GM18502 (cell line): ENCODE data around the gene VDR.
"Not testable (repeated sequence)": the region's sequence is repeated elsewhere in the genome, so short reads cannot be mapped to it uniquely, and the experiment has no call there.

Source experiments
- ATAC-seq: cut with Tn5 transposase; IDR thresholded peaks from one replicate; pipeline ENCODE4 v1.9.1; 2021; ENCODE audit warnings: mild to moderate bottlenecking; ENCODE audit not compliant: unreplicated experiment, poor library complexity

VDR gene

DNA sequence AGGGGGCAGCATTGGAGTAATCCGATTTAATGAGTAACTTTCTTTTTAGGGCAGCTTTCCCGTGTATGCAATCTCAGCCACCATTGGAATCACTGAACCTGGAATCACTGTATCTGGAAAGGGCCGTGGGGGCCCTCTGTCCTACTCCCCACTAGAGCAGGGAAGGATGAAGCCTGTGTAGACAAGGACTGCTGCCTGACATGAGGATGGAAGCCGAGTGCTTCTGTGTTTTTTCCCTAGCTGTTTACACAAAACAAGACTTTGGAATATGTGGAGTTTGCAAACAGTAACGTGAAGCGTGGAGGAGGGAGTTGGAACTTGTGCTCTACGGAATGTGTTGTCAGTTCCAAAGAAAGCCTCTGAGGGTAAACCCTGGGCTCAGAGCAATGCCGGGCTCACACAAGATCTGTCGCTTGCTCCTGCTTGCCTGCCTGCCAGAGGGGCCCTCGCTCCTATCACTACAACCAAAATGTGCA is 52.7 kb downstream of the VDR start:
- ATAC-seq, result no peak

DNA sequence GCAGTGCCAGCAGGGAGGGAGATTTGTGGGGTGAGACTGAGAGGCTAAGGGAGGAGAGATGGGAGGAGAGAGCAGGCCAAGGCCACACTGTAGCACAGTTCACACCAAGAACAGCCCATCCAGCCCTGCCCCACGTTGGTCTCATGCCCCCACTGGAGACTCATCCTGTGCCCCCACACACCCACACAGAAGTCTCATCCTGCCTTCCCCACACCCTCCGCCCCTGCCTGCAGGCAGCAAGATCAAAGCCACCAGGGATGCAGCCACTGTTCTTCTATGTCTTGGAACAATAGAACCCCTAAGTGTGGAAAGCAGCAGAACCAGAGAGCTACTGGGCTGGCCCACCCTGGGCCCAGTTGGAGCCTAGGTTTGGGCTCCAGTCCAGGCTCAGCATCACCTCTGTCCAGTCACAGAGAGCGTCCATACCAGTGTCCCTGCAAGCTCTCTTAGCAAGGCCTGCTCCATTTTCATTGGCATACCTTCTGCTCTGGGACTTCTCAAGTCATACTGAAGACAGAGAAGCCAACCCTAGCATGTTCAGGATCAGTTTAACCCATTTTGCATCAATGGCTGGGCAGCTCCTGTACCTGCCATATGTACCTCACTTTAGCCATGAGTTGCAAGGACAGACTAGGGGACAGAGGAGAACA is 53.4 kb downstream of the VDR start:
- no peak for ATAC-seq

DNA sequence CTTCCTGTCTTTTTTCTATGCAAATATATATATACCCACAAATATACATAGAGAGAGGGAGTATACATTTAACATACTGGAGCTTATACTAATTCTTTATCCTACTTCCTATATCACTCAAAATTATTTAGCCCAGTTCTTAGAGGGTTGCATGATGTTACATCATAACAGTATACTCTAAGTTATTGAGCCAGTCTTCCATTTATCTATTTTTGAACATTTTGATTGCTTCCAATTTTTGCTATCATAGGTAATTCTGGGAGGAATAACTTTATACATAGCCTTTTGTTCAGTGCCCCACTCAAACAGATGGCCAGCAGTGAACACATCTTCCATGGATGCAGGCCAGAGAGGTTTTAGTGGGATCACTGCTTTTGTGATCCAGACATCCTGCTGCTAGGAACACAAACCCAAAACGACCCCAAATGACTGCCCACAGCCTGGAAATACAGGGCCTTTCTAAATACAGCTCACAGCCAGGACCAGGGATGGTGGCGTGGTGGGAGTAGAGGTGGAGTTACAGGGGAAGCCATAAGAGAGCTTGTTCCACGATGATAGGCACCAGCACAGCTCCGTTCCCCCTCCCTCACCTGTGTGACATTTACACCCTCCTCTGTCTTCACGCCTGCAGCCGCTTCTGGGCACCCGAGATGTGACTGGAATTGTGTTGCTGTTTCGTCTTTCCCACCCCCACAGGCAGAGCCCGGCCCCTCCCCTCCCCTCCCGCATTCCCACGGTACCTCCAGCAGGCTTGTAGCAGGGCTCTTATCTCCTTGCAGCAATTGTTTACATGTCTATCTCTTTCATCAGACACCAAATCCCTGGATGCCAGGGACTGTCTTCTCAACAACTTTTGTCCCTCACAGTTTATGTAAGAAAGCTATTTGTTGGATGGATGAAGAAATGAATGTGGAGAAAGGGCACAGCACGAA is 54.4 kb downstream of the VDR start:
- no peak for ATAC-seq

DNA sequence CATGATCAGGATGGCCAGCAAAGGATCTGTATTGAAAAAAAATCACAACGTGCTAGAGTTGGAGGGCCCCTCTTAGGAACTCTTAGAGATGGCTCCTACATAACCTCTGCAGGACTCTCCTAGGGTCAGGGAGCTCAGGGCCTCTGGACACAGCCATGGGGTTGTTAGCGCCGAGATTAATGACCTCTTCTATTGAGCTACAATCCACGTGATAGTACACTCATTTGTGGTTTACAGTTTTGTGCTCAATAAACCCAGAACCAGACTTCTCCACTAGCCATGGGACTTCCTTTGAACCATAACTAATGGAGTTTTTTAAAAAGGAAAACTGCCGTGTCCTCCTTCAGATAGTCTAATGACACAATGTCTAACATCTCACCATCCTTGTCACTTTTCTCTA is 55.5 kb downstream of the VDR start:
- no peak for ATAC-seq

DNA sequence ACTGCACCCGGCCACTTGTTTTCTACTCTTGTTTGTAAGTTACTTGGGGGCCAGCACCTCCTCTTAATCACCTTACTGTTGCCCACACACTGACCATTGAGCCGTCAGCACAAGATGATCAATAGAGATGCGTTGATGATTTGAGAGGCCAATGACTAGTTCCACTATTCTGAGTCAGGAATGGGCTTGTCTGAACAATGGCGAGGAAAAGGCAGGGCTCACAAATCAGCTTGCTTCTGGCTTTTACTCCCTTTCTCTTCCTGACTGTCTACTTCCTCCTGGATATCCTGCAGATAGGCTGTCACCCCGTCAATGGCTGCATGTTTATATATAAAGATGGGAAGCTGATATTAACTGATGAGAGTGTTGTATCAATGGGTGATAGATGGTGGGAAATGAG is 55.9 kb downstream of the VDR start:
- no peak for ATAC-seq

DNA sequence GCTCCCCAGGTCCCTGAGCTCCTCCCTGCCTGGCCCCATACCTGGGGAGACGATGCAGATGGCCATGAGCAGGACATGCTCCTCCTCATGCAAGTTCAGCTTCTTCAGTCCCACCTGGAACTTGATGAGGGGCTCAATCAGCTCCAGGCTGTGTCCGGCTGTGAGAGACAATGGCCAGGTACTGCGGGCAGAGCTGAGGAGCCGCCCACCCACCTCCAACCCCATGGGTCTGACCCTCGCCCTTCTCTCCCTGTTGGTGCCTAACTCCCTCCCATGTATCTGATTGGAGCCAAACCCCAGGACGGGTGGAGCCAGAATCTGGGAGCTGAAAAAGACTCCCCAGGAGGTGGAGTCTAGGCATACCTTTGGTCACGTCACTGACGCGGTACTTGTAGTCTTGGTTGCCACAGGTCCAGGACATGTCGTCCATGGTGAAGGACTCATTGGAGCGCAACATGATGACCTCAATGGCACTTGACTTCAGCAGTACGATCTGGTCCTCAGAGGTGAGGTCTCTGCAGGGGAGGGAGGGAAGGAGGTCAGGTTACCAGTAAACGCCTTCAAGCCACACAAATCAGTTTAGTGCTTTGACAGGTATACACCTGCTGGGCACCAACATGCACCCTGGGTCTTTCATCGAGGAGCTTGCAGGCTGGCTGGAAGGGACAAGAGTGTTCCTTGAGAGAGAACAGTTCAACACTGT is 58.3 kb downstream of the VDR start:
- no peak for ATAC-seq

DNA sequence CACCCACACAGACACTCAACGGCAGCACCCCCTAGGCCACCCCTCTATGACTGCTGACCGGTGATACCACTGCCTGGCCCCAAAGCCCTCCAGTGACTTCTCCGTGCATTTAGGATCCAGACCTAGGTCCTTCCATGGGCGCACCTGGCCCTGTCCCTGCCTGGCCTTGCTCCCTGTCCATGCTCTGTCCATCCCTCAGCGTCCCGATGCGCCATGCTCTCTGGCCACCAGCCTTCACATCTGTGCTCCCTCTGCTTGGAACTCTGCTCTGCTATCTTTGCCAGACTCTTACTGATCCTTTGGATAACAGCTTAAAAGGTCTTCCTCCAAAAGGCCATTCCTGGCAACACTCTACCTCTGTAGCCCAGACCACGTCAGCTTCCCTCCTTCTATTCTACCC is 59.7 kb downstream of the VDR start:
- no peak for ATAC-seq

DNA sequence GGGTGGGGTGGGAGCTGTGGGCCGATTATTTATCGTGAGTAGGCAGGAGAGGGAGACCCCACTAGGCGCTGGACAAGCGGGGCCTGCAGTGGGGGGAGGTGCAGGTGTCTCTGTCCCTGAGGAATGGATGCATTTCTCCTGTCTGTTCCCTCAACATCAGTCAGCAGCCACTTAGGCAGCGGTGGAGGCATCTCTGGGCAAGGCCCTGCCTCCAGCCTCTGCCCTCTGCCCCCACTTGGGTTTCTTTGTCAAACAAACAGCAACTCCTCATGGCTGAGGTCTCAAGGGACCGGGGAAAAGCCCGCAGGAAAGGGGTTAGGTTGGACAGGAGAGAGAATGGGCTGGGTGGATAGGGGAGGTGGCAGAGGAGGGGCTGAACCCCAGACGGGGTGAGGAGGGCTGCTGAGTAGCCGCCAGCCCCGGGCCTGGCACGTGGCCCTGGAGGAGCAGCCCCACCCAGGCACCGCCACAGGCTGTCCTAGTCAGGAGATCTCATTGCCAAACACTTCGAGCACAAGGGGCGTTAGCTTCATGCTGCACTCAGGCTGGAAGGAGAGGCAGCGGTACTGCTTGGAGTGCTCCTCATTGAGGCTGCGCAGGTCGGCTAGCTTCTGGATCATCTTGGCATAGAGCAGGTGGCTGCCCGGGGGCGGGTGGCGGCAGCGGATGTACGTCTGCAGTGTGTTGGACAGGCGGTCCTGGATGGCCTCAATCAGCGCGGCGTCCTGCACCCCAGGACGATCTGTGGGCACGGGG is 60.4 kb downstream of the VDR start:
- ATAC-seq, result no peak

DNA sequence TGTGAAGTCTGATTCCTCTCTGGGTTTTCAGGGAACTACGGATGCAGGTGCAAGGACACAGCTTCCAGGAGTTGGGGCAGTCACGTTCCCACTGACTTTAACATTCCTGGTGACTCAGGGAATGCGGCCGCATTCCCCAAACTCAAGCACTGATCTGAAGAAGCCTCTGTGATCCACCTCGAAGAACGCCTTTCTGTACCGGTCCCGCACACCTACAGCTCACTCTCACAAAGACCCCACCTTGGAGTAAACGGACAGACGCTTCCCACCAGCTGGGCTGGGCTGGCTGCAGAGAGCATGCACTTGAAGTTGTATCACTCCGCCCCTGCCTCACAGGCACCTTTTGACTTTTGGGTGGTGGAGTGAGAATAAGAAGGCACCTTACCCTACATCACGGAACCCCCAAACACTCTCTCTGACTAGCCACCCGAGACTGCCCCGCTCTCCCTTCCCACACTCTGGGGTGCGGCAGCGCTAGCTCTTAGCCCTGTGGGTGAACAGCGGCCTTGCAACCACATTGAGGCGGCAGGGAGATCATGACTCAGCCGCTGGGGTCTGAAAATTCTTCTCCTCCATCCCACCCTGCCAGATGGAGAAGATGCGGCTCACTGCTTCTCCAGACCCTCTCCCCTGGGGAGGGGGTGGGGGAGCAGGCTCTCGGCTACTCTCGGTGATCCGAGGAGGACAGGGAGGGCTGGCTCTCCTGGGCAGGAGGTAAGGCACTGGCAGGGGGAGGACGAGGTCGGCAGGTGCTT is 61.4 kb downstream of the VDR start:
- no peak for ATAC-seq

DNA sequence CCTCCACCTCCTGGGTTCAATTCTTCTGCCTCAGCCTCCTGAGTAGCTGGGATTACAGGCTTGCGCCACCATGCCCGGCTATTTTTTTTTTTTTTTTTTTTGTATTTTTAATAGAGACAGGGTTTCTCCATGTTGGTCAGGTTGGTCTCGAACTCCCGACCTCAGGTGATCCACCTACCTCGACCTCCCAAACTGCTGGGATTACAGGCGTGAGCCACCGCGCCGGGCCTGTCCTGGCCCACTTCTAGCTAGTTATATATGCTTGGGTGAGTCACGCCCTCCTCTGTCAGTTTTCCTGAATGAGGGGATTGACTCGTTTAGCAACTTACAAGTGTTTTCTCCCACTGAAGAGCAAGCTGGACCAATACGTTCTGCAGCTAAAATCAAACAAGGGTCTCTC is 62.3 kb downstream of the VDR start:
- ATAC-seq, result not testable (repeated sequence)

DNA sequence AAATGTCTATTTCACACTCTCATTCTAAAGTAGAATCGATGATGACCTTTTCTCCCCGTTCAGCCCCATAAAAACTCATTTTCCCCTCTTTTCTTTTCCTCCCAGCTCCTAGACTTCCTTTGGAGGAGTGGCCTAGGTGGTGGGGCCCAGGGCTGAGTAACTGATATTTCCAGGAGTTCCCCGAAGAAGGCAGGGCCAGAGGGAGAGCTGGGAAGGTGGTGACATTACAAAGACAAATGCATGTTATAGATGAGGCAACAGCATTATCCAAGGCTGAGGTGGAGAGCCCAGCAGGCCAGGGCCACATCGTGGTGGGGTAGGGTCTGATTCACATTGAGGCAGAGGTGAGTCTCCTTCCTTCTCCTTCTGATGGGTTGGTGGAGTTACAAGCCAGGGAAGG is 62.9 kb downstream of the VDR start:
- ATAC-seq, result no peak

DNA sequence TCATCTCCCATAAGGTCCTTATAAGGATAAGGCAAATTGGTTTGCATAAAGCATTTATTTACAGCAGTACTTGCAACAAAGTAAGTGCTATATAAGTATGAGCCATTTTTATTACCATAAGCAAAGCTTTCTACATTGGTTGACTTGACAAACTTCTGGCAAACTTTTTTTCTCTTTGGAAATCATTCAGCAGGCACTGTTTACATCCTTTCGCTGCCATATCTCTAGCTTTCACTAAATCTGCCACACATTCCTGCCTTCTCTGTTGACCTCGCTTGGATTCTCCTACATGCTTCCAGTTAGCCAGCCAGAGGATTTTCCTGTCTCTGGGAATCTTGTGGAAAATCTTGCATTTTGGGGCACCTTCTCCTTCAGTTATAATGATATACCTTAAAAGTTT is 63.3 kb downstream of the VDR start:
- ATAC-seq, result no peak

DNA sequence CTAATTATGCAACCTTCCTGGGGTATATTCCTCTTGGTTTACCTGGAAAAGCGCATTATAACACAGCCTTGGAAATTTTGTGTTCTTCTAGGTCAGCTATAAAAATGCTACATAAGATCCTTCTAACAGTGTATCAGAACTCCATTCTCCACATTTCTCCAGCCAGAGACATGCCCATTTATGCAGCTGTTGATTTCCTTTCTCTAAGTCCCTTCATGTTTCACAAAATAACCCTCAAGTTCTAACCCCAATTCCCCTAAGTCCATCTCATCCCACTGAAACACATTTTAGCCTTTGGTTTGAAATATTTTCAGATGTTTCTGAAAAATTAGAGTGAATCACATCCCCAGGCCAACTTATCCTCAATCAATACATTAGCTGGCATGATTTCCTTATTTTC is 64.2 kb downstream of the VDR start:
- no peak for ATAC-seq

DNA sequence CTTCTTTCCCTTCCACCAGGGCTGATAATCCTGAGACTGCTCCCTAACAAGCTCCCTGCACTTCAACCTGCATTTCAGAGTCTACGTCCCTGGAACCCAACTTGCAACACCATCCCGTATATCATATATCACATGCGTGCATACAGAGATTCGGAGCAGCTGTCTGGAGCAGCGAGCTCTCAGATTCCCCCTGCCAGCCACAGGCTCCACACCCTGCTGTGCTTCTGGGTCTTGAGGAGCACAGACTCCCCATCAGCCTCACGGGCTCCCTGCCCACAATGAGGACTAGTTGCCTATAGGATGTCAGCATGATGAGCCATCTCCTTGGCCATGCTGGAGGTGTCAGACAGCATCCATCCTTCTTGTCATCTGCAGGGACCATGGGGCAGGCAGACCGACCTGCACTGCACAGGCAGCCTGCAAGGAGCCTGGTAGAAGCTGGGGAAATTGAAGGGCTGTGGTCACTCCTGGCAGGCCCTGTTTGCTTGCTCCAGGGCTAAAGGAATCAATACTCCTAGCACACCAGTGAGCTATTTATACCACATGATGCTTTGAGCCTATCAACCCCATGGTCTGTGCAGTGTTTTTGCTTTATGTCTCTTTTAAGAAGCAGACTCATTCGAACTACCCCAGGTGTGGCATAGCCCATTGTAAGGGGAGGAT is 65.4 kb downstream of the VDR start:
- ATAC-seq, result no peak

DNA sequence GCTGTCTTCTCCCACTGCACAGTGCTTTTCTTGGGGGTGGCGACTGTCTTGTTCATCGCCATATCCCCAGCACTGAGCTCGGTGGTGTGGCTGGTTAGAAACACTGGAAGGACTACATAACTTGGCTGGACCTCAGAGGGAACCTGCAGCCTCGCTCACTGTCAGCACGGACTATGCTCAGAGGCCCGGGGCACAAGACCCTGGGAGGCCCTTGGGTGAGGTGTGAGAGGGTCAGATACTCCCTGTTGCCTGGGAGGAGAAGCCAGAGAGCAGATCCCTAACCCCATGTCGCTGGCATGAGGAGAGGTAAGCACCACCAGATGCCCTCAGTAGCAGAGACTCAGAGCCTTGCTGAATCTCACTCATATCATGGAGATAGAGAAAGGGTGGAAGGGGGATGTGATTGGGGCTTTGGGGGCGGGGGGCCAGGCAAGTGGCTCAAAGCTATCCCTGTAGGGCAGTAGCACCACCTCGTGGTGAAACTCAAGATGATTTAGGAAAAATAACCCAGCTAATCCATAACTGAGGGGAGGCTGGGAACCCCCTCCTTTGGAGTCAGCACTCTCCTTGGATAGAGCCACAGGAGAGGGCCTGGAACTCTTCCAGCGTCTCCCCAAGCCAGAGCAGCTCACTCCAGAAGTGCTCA is 66.4 kb downstream of the VDR start:
- no peak for ATAC-seq

DNA sequence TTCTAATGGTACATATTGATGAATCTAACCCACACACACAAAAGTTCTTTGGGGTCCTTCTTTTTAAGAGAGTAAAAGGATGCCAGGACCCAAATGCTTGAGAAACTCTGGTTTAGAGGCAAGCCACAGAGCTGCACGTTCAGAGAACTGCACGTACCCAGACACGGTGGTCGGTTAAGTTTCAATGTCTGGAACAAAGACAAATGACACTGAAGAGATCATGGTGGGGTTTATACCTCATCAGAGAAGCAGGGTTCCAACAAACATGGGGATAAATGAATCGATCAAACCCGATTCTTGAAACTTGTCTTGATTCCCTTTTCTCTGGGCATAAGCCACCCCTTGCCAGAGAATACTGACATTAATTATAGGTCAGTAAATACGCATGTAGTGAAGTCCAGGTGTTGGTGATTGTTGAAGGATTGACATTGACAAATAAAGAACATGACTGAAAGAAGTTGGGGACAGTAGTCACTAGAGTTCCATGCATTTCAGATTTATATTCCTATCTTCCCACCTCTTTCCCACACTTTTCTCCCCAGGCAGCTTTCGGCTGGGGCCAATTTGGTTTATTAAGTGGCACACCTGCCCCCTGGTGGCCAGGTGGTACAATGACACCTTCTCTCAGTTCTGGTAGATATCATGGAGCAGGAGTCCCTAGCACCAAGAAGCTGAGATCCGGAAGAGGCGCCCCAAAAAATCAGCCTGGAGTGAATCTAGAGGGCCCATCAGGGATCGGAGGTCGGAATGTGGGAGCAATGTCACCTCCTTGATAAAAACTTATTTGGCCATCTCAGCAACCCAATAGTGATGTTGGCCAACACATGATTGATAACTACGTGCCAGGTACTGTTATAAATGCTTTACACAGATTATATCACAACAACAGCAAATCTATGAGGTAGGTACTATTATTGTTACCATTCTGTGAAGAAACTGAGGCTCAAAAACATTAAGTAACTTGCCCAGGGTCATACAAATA is 67.3 kb downstream of the VDR start:
- ATAC-seq, result no peak

DNA sequence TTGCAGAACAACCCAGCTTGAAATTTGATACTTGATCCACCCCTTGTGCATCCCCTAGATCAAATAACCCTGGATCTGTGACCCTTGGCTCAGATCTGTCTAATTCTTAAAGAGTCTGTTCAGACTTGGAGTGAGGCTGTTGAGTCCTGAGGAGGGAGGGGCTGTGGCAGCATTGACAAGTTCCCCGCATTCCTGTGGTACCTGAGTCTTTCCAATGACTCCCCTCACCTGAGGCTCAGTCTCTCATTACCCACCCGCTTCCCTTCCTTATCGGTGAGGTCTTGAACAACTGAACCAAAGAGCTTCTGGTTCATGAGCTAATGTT is 69.0 kb downstream of the VDR start:
- no peak for ATAC-seq
